Colonic mucosa (tissue), 4 donors: Measurements from ENCODE around the gene ZSWIM5. TPM values are rescaled to one million over a fixed set of nuclear protein-coding genes. Genes with fewer than 3 reads are reported as not detected.
"Not testable (repeated sequence)": the region's sequence is repeated elsewhere in the genome, so short reads cannot be mapped to it uniquely, and the experiment has no call there.

Source experiments
- DNase-seq: peaks from one replicate; pipeline ENCODE4 v3.0.0-alpha.2; 2020
- H3K27ac ChIP-seq: fragments of 200-600 bp; one replicate; pipeline ENCODE4 v1.8.0; 2021
- H3K27me3 ChIP-seq: fragments of 200-600 bp; one replicate; pipeline ENCODE4 v1.8.0; 2021
- H3K36me3 ChIP-seq: fragments of 200-600 bp; one replicate; pipeline ENCODE4 v1.8.0; 2021
- H3K4me1 ChIP-seq: fragments of 200-600 bp; one replicate; pipeline ENCODE4 v1.8.0; 2021; ENCODE audit warnings: mild to moderate bottlenecking
- H3K4me3 ChIP-seq: fragments of 200-600 bp; one replicate; pipeline ENCODE4 v1.8.0; 2021
- H3K9ac ChIP-seq, 2 donors: one replicate each; pipeline ENCODE4 v1.7.0; 2013; ENCODE audit warnings: control low read depth in 2 of 2, low read depth in 2 of 2, low read length in 2 of 2
- H3K9me3 ChIP-seq: fragments of 200-600 bp; one replicate; pipeline ENCODE4 v1.8.0; 2021
- CTCF ChIP-seq: fragments of 200-600 bp; IDR thresholded peaks from one replicate; pipeline ENCODE4 v1.8.0; 2022; ENCODE audit warnings: antibody characterized with exemption, mild to moderate bottlenecking
- intact Hi-C: fragments of 100-400 bp; cut with DNase I; formaldehyde crosslinking; loops from one replicate; pipeline ENCODE4 v1.14.1; 2022
- total RNA-seq, 2 donors: library from RNA; stranded (reverse); fragmentation: NEBNext Ultra II Directional in 1 of 2; extraction: Animal tissue kit (Norgen Biotek cat#: 25700) in 1 of 2; gene quantifications; one replicate each; pipeline ENCODE4 v1.2.1, GENCODE V29; 2021
- donor health status: healthy.
- donor health status: DM: no; HTN: no; CAD: no.
- donor health status: DM: no; HTN: no; CAD: no.

Gene ZSWIM5
- total RNA-seq, 2 donors from 2014 or later: 9.0 to 9.7 TPM

DNA sequence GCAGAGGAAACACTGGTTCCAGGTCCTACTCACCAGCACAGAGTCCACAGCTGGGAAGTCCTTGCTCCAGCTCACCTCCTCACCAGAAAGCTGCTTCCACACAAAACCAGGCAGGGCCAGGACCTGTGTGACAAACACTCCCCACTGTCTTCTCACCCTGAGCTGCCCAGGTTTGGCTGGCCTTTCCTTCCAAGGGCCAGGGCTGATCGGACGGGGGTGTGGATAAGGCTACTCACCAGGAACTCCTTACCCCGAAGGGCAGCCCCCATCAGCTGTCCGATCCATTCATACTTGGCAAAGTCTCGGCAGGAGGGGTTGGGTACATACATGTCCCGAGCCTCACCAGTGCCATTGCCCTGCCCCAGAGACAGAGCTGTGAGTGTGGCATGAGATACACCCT is 200.6 kb downstream of the ZSWIM5 start:
- H3K36me3 ChIP-seq: peaks cover 40% of the 10 kb centered on the region
- H3K9ac ChIP-seq: no peak overlapping the region
- no peaks in the 10 kb centered on the region for H3K27me3 ChIP-seq
- intact Hi-C loops: no loop called here
- no peaks in the 10 kb centered on the region for H3K9me3 ChIP-seq
- no peak overlapping the region for H3K4me3 ChIP-seq
- H3K27ac ChIP-seq: no peak overlapping the region
- H3K4me1 ChIP-seq: peaks cover 9% of the 10 kb centered on the region
- no peak for DNase-seq
- TF ChIP-seq CTCF: no peak

DNA sequence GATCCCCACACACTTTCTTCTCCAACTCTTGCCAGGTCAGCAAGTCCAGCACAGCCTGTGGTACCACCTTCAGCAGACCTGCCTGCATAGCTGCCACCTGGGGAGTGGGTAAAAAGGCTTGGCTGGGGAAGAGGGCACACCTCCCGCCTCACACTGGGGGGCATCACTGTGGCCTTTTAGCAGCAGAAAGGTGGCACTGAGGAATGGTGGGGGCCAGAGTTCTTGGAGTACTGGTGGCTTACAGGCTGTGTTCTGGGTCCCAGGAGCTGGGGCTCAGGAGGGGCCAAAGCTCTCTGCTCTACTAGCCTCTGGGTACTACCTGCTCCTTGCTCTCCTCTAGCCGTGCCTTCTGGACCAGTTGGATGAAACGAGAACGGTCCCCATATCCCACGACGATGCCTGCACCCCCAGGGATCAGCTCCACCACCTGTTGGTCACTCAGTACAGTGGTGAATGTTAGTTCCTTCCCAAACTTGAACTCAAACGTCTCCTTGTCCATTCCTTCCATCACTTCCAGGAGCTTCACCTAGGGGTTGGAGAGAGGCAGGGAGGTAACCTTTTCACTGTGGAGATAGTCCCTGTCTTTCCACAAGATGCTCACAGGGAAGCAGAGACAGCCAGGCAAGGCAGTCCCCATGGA is 202.0 kb downstream of the ZSWIM5 start:
- no peaks in the 10 kb centered on the region for H3K27me3 ChIP-seq

GRCh38 chr1:45003741-45004140 is 202.7 kb downstream of the ZSWIM5 start:
- TF ChIP-seq CTCF: no peak
- H3K9me3 ChIP-seq: no peaks in the 10 kb centered on the region
- H3K9ac ChIP-seq: no peak overlapping the region
- no peaks in the 10 kb centered on the region for H3K27me3 ChIP-seq
- no peak overlapping the region for H3K4me3 ChIP-seq
- DNase-seq: no peak
- no peaks in the 10 kb centered on the region for H3K4me1 ChIP-seq
- H3K27ac ChIP-seq: no peak overlapping the region
- intact Hi-C loops: no loop called here
- H3K36me3 ChIP-seq: peaks cover 35% of the 10 kb centered on the region

More for the DNA sequence above, 202.0 kb downstream of the ZSWIM5 start:
- no peaks in the 10 kb centered on the region for H3K9me3 ChIP-seq
- H3K4me1 ChIP-seq: no peaks in the 10 kb centered on the region
- H3K9ac ChIP-seq: no peak overlapping the region
- no peak for TF ChIP-seq CTCF
- intact Hi-C loops: no loop called here
- peaks cover 40% of the 10 kb centered on the region for H3K36me3 ChIP-seq
- DNase-seq: no peak
- H3K27ac ChIP-seq: no peak overlapping the region
- H3K4me3 ChIP-seq: no peak overlapping the region

DNA sequence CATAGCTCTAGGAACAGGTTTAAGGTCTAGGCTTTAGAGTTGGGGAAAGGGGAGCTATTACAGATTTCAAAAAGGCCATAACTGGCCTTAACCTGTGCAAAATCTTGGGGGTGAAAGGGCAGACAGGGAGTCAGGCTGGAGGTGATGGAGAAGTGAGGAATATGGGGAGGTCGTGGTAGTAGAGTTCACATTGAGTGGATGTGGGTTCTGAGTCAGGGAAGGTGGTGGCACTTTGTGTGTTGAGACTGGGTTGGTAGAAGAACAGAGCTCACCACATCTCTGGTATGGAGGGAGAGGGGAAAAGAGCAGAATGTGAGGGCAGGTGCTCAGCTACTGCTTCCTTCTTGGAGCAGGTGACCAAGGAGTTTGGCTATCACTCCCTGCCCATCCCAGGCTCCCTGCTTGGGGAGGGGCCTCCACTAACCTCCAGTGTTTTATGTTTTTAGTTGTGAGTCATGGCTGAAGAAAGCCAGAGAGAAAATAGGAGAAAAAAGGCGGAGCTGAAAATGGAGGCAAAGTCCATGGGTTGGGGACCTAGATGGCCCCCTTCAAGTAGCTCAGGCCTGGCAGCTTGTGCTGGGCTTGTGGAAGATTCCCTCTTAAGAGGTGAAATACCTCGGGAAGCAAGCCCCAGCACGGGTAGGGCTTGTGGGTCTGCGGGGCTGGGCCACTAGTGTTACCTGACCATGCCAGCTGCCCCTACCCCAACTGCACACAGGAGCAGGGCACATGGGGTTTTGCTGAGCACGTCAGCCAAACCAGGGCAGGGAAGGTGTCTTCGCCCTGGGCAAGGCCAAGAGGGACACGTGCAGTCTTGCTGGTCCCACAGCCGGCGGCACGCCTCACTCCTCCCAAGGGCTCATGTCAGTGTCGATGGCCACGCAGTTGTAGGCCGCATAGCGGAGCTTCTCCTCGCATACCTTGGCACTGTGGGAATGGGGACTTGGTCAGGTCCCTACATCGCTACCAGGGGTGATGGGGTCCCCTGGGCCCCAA is 203.5 kb downstream of the ZSWIM5 start:
- intact Hi-C loops: no loop called here
- Histone ChIP-seq H3K27ac (no peak overlapping the region), H3K36me3 (peaks cover 27% of the 10 kb centered on the region), H3K9ac (no peak overlapping the region), H3K4me3 (no peak overlapping the region), H3K9me3 (no peaks in the 10 kb centered on the region), H3K27me3 (no peaks in the 10 kb centered on the region), H3K4me1 (no peaks in the 10 kb centered on the region)
- no peak for TF ChIP-seq CTCF
- no peak for DNase-seq

DNA sequence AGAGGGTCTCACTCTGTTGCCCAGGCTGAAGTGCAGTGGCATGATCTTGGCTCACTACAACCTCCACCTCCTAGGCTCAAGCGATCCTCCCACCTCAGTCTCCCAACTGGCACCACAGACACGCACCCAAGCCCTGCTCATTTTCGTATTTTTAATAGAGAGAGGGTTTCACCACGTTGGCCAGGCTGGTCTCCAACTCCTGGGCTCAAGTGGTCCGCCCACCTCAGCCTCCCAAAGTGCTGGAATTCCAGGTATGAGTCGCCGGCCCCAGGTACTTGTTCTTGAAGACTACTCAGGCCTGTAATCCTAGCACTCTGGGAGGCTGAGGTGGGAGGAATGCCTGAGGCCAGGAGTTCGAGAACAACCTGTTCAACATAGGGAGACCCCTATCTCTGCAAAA is 204.8 kb downstream of the ZSWIM5 start:
- DNase-seq, H3K4me3 ChIP-seq, H3K9me3 ChIP-seq, H3K9ac ChIP-seq, H3K4me1 ChIP-seq, H3K27me3 ChIP-seq, intact Hi-C loops, H3K27ac ChIP-seq: not testable (repeated sequence)
- peaks cover 16% of the 10 kb centered on the region for H3K36me3 ChIP-seq
